DOHH2 (cell line): ENCODE data around the gene TMEM88.

ENCODE experiments used
- H3F3A ChIP-seq: fragments of 200-600 bp; sonication (generic), shearing (Covaris generic); 2 replicates; pipeline ENCODE4 v1.6.0; 2016; ENCODE audit warnings: antibody characterized with exemption, mild to moderate bottlenecking; ENCODE audit not compliant: control insufficient read depth, insufficient read depth
- H3K27ac ChIP-seq: fragments of 200-600 bp; sonication (generic); 2 replicates; pipeline ENCODE4 v1.5.1; 2014; ENCODE audit warnings: low read depth, mild to moderate bottlenecking, low read length, moderate library complexity
- H3K27me3 ChIP-seq: fragments of 200-600 bp; sonication (generic); 2 replicates; pipeline ENCODE4 v1.6.1; 2014; ENCODE audit warnings: mild to moderate bottlenecking, low read length, mixed read lengths; ENCODE audit not compliant: control insufficient read depth
- H3K36me3 ChIP-seq: fragments of 200-600 bp; sonication (generic); 2 replicates; pipeline ENCODE4 v1.6.1; 2014; ENCODE audit warnings: mild to moderate bottlenecking, low read length, moderate library complexity, mixed read lengths; ENCODE audit not compliant: control insufficient read depth
- H3K4me1 ChIP-seq: fragments of 200-600 bp; sonication (generic); 2 replicates; pipeline ENCODE4 v1.6.1; 2014; ENCODE audit warnings: mild to moderate bottlenecking, low read length, mixed read lengths; ENCODE audit not compliant: control insufficient read depth
- H3K4me2 ChIP-seq: fragments of 200-600 bp; sonication (generic); 2 replicates; pipeline ENCODE4 v1.6.0; 2014; ENCODE audit warnings: mild to moderate bottlenecking, low read length, moderate library complexity
- H3K4me3 ChIP-seq: fragments of 200-600 bp; sonication (generic); 2 replicates; pipeline ENCODE4 v1.5.1; 2014; ENCODE audit warnings: mild to moderate bottlenecking, low read length, mixed read lengths
- H3K79me2 ChIP-seq: fragments of 200-600 bp; sonication (generic); 2 replicates; pipeline ENCODE4 v1.6.1; 2014; ENCODE audit warnings: mild to moderate bottlenecking, low read length, mixed read lengths; ENCODE audit not compliant: control insufficient read depth
- H3K9me2 ChIP-seq: fragments of 200-600 bp; sonication (generic); replicated peaks from 2 replicates; pipeline ENCODE4 v1.6.1; 2014; ENCODE audit warnings: mild to moderate bottlenecking, low read length, mixed read lengths; ENCODE audit not compliant: control insufficient read depth
- H3K9me3 ChIP-seq: fragments of 200-600 bp; sonication (generic); 2 replicates; pipeline ENCODE4 v1.6.1; 2014; ENCODE audit warnings: antibody characterized with exemption, low read length, mixed read lengths; ENCODE audit not compliant: control insufficient read depth, insufficient read depth
- H4K20me1 ChIP-seq: fragments of 200-600 bp; sonication (generic); 2 replicates; pipeline ENCODE4 v1.6.0; 2014; ENCODE audit warnings: low read depth, mild to moderate bottlenecking, antibody characterized with exemption, low read length, moderate library complexity; ENCODE audit not compliant: control insufficient read depth, insufficient read depth
- EZH2phosphoT487 ChIP-seq: fragments of 200-600 bp; sonication (generic); IDR thresholded peaks from 2 replicates; pipeline ENCODE4 v1.6.1; 2017; ENCODE audit warnings: borderline replicate concordance, mild to moderate bottlenecking, antibody characterized with exemption, low read length, moderate library complexity, mixed read lengths
- TF ChIP-seq, protein P1 (sequence below): fragments of 200-600 bp; sonication (generic); IDR thresholded peaks from one replicate; pipeline ENCODE4 v1.5.1; 2014; ENCODE audit warnings: antibody characterized with exemption, mild to moderate bottlenecking, low read depth, low read length; ENCODE audit not compliant: poor library complexity, severe bottlenecking

Gene TMEM88

DNA sequence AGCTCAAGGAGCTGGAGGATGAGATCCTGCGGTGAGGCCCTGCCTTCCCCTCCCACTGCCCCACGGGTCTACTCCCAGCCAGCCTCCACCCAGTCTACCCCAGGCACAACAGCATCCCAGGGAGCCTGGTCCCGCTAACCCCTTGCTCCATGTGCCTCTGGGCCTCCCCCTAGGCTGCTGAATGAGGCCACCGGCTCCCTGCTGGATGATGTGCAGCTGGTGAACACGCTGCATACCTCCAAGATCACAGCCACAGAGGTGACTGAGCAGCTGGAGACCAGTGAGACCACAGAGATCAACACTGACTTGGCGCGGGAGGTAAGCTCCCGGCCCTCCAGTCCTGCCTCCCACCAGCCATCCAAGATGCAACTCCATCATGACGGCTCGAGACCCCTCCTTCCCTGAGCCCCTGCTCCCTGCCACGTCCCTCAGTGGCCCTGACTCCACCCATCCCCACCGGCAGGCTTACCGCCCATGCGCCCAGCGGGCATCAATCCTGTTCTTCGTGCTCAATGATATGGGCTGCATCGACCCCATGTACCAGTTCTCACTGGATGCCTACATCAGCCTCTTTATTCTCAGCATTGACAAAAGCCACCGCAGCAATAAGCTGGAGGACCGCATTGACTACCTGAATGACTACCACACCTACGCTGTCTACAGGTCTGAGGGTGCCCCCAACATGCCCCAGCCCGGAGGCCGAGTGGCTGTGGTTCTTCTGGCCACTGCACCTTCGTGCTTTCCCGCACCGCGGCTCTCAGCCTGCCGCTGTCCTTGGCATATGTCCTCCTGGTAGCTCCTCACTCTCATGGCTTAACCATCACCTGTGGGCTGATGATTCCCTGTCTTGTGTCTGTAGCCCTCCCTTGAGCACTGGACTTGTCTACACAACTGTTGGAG is 35.9 kb upstream of the TMEM88 start:
- Histone ChIP-seq H3K36me3 (no peaks in the 10 kb centered on the region), H3K9me2 (no peaks in the 10 kb centered on the region), H3K27me3 (peaks cover 9% of the 10 kb centered on the region; the same call in 1 of the 2 replicates), H4K20me1 (no peaks in the 10 kb centered on the region), H3F3A (no peaks in the 10 kb centered on the region), H3K79me2 (no peaks in the 10 kb centered on the region), H3K9me3 (no peaks in the 10 kb centered on the region), H3K27ac (no peak overlapping the region), H3K4me3 (no peak overlapping the region), H3K4me2 (no peak overlapping the region), H3K4me1 (no peaks in the 10 kb centered on the region; the same call in 1 of the 2 replicates)
- TF ChIP-seq EZH2phosphoT487, result no peak
- TF ChIP-seq, protein P1, sequence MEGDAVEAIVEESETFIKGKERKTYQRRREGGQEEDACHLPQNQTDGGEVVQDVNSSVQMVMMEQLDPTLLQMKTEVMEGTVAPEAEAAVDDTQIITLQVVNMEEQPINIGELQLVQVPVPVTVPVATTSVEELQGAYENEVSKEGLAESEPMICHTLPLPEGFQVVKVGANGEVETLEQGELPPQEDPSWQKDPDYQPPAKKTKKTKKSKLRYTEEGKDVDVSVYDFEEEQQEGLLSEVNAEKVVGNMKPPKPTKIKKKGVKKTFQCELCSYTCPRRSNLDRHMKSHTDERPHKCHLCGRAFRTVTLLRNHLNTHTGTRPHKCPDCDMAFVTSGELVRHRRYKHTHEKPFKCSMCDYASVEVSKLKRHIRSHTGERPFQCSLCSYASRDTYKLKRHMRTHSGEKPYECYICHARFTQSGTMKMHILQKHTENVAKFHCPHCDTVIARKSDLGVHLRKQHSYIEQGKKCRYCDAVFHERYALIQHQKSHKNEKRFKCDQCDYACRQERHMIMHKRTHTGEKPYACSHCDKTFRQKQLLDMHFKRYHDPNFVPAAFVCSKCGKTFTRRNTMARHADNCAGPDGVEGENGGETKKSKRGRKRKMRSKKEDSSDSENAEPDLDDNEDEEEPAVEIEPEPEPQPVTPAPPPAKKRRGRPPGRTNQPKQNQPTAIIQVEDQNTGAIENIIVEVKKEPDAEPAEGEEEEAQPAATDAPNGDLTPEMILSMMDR, result no peak

GRCh38 chr17:7820231-7820630 is 34.6 kb upstream of the TMEM88 start:
- H3K27me3 ChIP-seq, result peaks cover 9% of the 10 kb centered on the region; the same call in 1 of the 2 replicates

DNA sequence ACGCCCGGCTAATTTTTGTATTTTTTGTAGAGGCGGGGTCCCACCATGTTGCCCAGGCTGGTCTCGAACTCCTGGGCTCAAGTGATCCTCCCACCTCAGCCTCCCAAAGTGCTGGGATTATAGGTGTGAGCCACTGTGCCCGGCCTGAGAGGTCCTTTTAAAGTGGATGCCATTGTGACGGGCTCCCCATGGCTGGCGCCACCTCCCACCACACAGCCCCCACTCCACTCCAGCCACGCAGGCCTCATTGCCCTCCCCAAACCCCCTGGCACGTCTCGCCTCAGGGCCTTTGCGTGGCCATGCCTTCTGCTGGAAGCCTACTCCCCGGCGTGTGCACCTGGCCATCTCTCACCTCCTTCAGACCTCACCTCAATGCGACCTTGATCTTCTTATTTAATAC is 32.7 kb upstream of the TMEM88 start:
- H3K36me3 ChIP-seq, result no peaks in the 10 kb centered on the region
- no peaks in the 10 kb centered on the region for H3K79me2 ChIP-seq
- H3K4me3 ChIP-seq, result no peak overlapping the region
- TF ChIP-seq, protein P1, result no peak
- TF ChIP-seq EZH2phosphoT487, result no peak
- no peaks in the 10 kb centered on the region for H3K9me3 ChIP-seq
- H3K4me2 ChIP-seq, result no peak overlapping the region
- no peak overlapping the region for H3K27ac ChIP-seq
- no peaks in the 10 kb centered on the region for H4K20me1 ChIP-seq
- no peaks in the 10 kb centered on the region for H3K9me2 ChIP-seq
- peaks cover 10% of the 10 kb centered on the region; the same call in 1 of the 2 replicates for H3K4me1 ChIP-seq
- H3F3A ChIP-seq, result 0 out of 2 replicates have a peak, but pooled peaks cover 4% of the 10 kb centered on the region
- H3K27me3 ChIP-seq, result peaks cover 16% of the 10 kb centered on the region; the same call in 1 of the 2 replicates

More at GRCh38 chr17:7820231-7820630, 34.6 kb upstream of the TMEM88 start:
- no peak for TF ChIP-seq EZH2phosphoT487
- TF ChIP-seq, protein P1, result no peak
- H3K27ac ChIP-seq, result no peak overlapping the region
- no peaks in the 10 kb centered on the region for H3K79me2 ChIP-seq
- H3K9me3 ChIP-seq, result no peaks in the 10 kb centered on the region
- no peaks in the 10 kb centered on the region for H4K20me1 ChIP-seq
- no peaks in the 10 kb centered on the region for H3K36me3 ChIP-seq
- no peaks in the 10 kb centered on the region for H3K9me2 ChIP-seq
- H3K4me2 ChIP-seq, result no peak overlapping the region
- H3K4me3 ChIP-seq, result no peak overlapping the region
- H3K4me1 ChIP-seq, result peaks cover 8% of the 10 kb centered on the region; the same call in 1 of the 2 replicates
- no peaks in the 10 kb centered on the region for H3F3A ChIP-seq
